Measurements from ENCODE around the gene SPOP.

- TF ChIP-seq, protein P1, sequence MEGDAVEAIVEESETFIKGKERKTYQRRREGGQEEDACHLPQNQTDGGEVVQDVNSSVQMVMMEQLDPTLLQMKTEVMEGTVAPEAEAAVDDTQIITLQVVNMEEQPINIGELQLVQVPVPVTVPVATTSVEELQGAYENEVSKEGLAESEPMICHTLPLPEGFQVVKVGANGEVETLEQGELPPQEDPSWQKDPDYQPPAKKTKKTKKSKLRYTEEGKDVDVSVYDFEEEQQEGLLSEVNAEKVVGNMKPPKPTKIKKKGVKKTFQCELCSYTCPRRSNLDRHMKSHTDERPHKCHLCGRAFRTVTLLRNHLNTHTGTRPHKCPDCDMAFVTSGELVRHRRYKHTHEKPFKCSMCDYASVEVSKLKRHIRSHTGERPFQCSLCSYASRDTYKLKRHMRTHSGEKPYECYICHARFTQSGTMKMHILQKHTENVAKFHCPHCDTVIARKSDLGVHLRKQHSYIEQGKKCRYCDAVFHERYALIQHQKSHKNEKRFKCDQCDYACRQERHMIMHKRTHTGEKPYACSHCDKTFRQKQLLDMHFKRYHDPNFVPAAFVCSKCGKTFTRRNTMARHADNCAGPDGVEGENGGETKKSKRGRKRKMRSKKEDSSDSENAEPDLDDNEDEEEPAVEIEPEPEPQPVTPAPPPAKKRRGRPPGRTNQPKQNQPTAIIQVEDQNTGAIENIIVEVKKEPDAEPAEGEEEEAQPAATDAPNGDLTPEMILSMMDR (conservative IDR thresholded peaks at IDR 0.05): no peak
- no peak for TF ChIP-seq ZFX (IDR thresholded peaks at IDR 0.05)
These were observed 102.8 kb downstream of the SPOP start for GRCh38 chr17:49574945-49575678.

Data from C4-2B (cell line).